Thyroid gland (tissue), 4 donors: Measurements from ENCODE around the gene KLKB1. TPM values are rescaled to one million over a fixed set of nuclear protein-coding genes. Genes with fewer than 3 reads are reported as not detected.

ENCODE experiments used
- DNase-seq, 2 donors: peaks; one replicate each; pipeline ENCODE4 v3.0.0-alpha.2; 2019
- H3K27ac ChIP-seq, 3 donors: fragments of 200-600 bp; sonication (generic); 1 replicate in 2 of 3; 2 replicates in 1 of 3; pipeline ENCODE4 v1.5.1; 2016 to 2019; ENCODE audit warnings: mild to moderate bottlenecking in 1 of 3, moderate library complexity in 1 of 3
- H3K27me3 ChIP-seq: fragments of 200-600 bp; sonication (generic); one replicate; pipeline ENCODE4 v1.5.1; 2019
- H3K36me3 ChIP-seq, 2 donors: fragments of 200-600 bp; sonication (generic); one replicate each; pipeline ENCODE4 v1.5.1; 2016 to 2019
- H3K4me1 ChIP-seq, 2 donors: fragments of 200-600 bp; sonication (generic); one replicate each; pipeline ENCODE4 v1.5.1; 2017 to 2019
- H3K4me3 ChIP-seq, 3 donors: fragments of 200-600 bp; sonication (generic); replicated peaks in 1 of 3; 1 replicate in 2 of 3; 2 replicates in 1 of 3; pipeline ENCODE4 v1.5.1; 2016; ENCODE audit warnings: mild to moderate bottlenecking in 1 of 3
- H3K9me3 ChIP-seq: fragments of 200-600 bp; sonication (generic); one replicate; pipeline ENCODE4 v1.5.1; 2017
- CTCF ChIP-seq, 6 experiments: fragments of 200-600 bp in 3 of 6; fragments of 450-650 bp in 3 of 6; sonication (generic) in 3 of 6; IDR thresholded peaks; one replicate each; pipeline ENCODE4 v1.5.1; 2016 to 2019; ENCODE audit warnings: antibody characterized with exemption in 6 of 6, mild to moderate bottlenecking in 2 of 6, inconsistent platforms in 1 of 6, moderate library complexity in 1 of 6
- POLR2A ChIP-seq, 2 donors: fragments of 450-650 bp; IDR thresholded peaks; one replicate each; pipeline ENCODE4 v1.6.1; 2017; ENCODE audit warnings: antibody characterized with exemption in 2 of 2, mild to moderate bottlenecking in 2 of 2, moderate library complexity in 1 of 2
- WGBS, 2 donors: methylation state at CpG; one replicate each; pipeline ENCODE4 v1.1.5; 2017; 5-methylcytosine and 5-hydroxymethylcytosine counted together
- intact Hi-C: fragments of 100-400 bp; cut with DNase I; formaldehyde crosslinking; loops from one replicate; pipeline ENCODE4 v1.15.1; 2023
- total RNA-seq, 4 donors: library from RNA; depleted of rRNA; stranded (reverse); fragments of >200 nt; gene quantifications; one replicate each; pipeline ENCODE4 v1.2.3, GENCODE V29; 2016

KLKB1 gene
- total RNA-seq, 4 donors from 2014 or later = 1.2 to 11.8 (median 2.3) TPM; not detected in 1

GRCh38 chr4:186226521-186227189, 652 bp upstream of the KLKB1 start:
- 92% methylated on average over 2 to 3 of the region's 3 CpGs for WGBS, 2 donors

DNA sequence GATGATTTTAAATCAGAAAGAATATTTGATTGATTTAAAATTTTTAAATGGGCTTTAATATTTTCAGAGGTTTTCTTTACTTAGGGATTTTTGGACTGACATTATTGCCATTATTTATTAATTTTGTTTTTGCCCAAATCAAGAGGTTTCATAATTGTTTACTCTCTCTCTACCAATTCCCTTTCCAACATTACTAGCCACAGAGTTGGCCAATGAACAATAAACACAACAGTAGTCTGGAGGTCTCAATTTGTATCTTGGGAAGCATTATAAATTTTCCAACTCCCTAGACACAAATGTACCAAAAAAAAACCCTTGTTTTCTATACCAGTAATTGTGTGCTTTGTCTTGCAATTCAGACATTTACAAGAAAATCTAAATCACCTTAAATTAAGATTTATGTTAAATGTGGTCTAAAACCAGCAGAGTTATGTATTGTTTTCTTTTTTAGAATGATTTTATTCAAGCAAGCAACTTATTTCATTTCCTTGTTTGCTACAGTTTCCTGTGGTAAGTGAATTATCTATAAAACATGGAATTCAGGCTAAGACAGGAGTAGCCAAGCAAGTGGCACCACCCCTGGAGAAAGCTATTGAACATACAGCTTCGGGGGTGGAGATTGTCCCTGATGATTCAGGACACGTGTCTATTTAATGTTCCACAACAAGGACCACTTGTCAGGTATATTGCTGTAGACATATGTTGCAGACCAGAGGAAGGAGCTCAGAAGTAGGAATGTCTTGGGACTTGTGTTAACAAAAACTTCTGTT, 622 bp downstream of the KLKB1 start:
- no peaks in the 10 kb centered on the region for H3K27me3 ChIP-seq
- TF ChIP-seq CTCF (IDR thresholded peaks at IDR 0.05) (no peak), POLR2A (IDR thresholded peaks at IDR 0.05) (no peak)
- no peaks in the 10 kb centered on the region for H3K9me3 ChIP-seq
- no peaks in the 10 kb centered on the region for H3K4me1 ChIP-seq
- H3K27ac ChIP-seq = no peak overlapping the region
- no peak for DNase-seq
- no peaks in the 10 kb centered on the region for H3K36me3 ChIP-seq
- intact Hi-C loops = no loop called here
- WGBS, 2 donors = 30 to 32% methylated on average over 2 of the region's 2 CpGs
- H3K4me3 ChIP-seq = no peak overlapping the region

More at GRCh38 chr4:186226521-186227189, 652 bp upstream of the KLKB1 start:
- H3K27me3 ChIP-seq = no peaks in the 10 kb centered on the region
- H3K4me1 ChIP-seq = no peaks in the 10 kb centered on the region
- intact Hi-C loops = no loop called here
- no peak overlapping the region for H3K27ac ChIP-seq
- no peak for TF ChIP-seq POLR2A (IDR thresholded peaks at IDR 0.05)
- no peak for TF ChIP-seq CTCF (IDR thresholded peaks at IDR 0.05)
- H3K9me3 ChIP-seq = no peaks in the 10 kb centered on the region
- no peaks in the 10 kb centered on the region for H3K36me3 ChIP-seq
- no peak for DNase-seq
- H3K4me3 ChIP-seq = no peak overlapping the region

DNA sequence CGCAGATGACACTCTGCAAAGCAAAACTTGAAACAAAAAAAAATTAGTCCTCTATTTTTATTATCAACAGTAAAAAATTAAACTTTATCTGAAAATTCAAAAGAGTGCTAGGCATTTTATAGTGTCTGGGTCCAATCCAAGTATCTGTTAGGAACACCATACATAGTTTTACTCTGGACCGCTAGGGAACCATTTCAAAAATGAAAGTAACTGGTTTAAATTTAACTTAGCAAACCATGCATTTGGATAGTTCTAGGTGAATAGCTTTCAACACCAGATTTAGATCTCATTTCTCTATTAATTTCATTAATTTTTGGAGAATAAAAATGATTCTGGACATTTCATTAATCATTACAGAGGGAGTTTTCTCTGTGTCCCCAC, 1.2 kb downstream of the KLKB1 start:
- no peaks in the 10 kb centered on the region for H3K27me3 ChIP-seq
- no peak for DNase-seq
- no peak overlapping the region for H3K4me3 ChIP-seq
- H3K36me3 ChIP-seq = no peaks in the 10 kb centered on the region
- 82 to 85% methylated on average over 2 of the region's 2 CpGs for WGBS, 2 donors
- H3K9me3 ChIP-seq = no peaks in the 10 kb centered on the region
- intact Hi-C loops = no loop called here
- H3K4me1 ChIP-seq = no peaks in the 10 kb centered on the region
- no peak for TF ChIP-seq POLR2A (IDR thresholded peaks at IDR 0.05)
- H3K27ac ChIP-seq = no peak overlapping the region

DNA sequence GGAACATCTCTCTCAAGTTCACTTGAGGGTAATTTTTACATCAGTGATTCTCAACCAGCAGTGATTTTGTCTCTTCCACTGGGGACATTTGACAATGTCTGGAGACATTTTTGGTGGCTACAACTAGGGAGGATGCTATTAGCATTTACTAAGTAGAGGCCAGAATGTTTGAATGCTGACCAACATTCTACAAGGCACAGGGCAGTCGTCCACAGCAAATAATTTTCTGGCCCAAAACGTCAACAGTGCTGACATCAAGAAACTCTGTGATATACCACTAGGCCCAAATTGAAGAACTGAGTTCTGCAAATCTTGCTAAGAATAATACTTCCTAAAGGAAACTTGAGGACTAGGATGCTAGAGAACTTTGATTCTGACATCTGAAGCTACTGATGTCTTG, 7.1 kb downstream of the KLKB1 start:
- TF ChIP-seq POLR2A (IDR thresholded peaks at IDR 0.05) (no peak), CTCF (IDR thresholded peaks at IDR 0.05) (no peak)
- H3K36me3 ChIP-seq = no peaks in the 10 kb centered on the region
- H3K4me3 ChIP-seq = no peak overlapping the region
- 73 to 76% methylated on average over 2 of the region's 2 CpGs for WGBS, 2 donors
- H3K9me3 ChIP-seq = no peaks in the 10 kb centered on the region
- H3K4me1 ChIP-seq = no peaks in the 10 kb centered on the region
- intact Hi-C loops = no loop called here
- DNase-seq = no peak
- no peaks in the 10 kb centered on the region for H3K27me3 ChIP-seq
- no peak overlapping the region for H3K27ac ChIP-seq

DNA sequence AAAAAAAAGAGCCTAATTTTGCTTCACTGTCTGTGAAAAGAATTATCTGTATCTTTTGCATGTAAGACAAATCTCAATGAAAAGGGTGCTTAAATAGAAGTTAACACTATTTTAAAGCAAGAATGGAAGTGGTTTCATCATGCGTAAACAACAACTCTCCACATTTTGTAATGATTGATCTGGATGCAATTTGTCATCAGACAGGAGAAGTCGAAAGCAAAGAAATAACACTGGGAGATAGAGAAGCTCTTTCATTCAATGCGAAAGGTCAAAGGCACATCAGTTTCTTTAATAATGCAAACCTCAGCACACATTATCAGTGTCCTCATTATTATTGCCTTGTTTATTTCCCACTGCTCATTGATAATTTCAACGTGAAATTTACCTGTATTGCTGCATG, 8.8 kb downstream of the KLKB1 start:
- Histone ChIP-seq H3K36me3 (no peaks in the 10 kb centered on the region), H3K27me3 (no peaks in the 10 kb centered on the region), H3K27ac (no peak overlapping the region), H3K9me3 (no peaks in the 10 kb centered on the region), H3K4me1 (no peaks in the 10 kb centered on the region), H3K4me3 (no peak overlapping the region)
- WGBS, 2 donors = 95 to 96% methylated on average over 4 of the region's 4 CpGs
- DNase-seq = no peak
- intact Hi-C loops = no loop called here
- TF ChIP-seq POLR2A (IDR thresholded peaks at IDR 0.05) (no peak), CTCF (IDR thresholded peaks at IDR 0.05) (no peak)
